Bone marrow (tissue), 2 donors: ENCODE measurements around the gene HDGFL1.

ENCODE experiments used
- DNase-seq, 2 donors: peaks; one replicate each; lab custom pipeline; 2025; lab: John Stamatoyannopoulos, UW

Gene HDGFL1

GRCh38 chr6:22590423-22590822, 21.1 kb downstream of the HDGFL1 start:
- no peak for DNase-seq

GRCh38 chr6:22593895-22594294, 24.5 kb downstream of the HDGFL1 start:
- DNase-seq = no peak

GRCh38 chr6:22596011-22596410, 26.6 kb downstream of the HDGFL1 start:
- no peak for DNase-seq

GRCh38 chr6:22598339-22598738, 29.0 kb downstream of the HDGFL1 start:
- DNase-seq = no peak

GRCh38 chr6:22600059-22600458, 30.7 kb downstream of the HDGFL1 start:
- DNase-seq = no peak

- DNase-seq = no peak
Measured at GRCh38 chr6:22601984-22602383, 32.6 kb downstream of the HDGFL1 start.

- DNase-seq = no peak
Measured at GRCh38 chr6:22605736-22606135, 36.4 kb downstream of the HDGFL1 start.

- no peak for DNase-seq
Measured at GRCh38 chr6:22610127-22610526, 40.8 kb downstream of the HDGFL1 start.

GRCh38 chr6:22612236-22612635, 42.9 kb downstream of the HDGFL1 start:
- DNase-seq = no peak

- no peak for DNase-seq
Measured at GRCh38 chr6:22613051-22613450, 43.7 kb downstream of the HDGFL1 start.

- no peak for DNase-seq
Measured at GRCh38 chr6:22613695-22614094, 44.3 kb downstream of the HDGFL1 start.

- DNase-seq = no peak
Measured at GRCh38 chr6:22614547-22614946, 45.2 kb downstream of the HDGFL1 start.

- no peak for DNase-seq
Measured at GRCh38 chr6:22621028-22621427, 51.7 kb downstream of the HDGFL1 start.
